ENCODE data around the gene COPRS. TPM values are rescaled to one million over a fixed set of nuclear protein-coding genes. Genes with fewer than 3 reads are reported as not detected.
A peak's percentile ranks its signal among the peaks of the same experiment; 100 is the strongest.

COPRS gene
- total RNA-seq, 4 donors from 2014 or later = 31.6 to 52.1 (median 47.4) TPM

GRCh38 chr17:31900877-31901276 lies 41.8 kb upstream of the COPRS start:
- TF ChIP-seq POLR2AphosphoS5 (IDR thresholded peaks at IDR 0.05) = no peak
- no peak for TF ChIP-seq POLR2A (IDR thresholded peaks at IDR 0.05)
- TF ChIP-seq CTCF (IDR thresholded peaks at IDR 0.05) = no peak
- TF ChIP-seq EP300 (IDR thresholded peaks at IDR 0.05) = no peak
- no peak for DNase-seq (ENCODE audit: low spot score in 2 of 2)
- Histone ChIP-seq H3K4me1 (peaks cover 12% of the 10 kb centered on the region), H3K27ac (peak overlapping the region; percentile 47), H3K4me3 (peak overlapping the region; percentile 69), H3K27me3 (no peaks in the 10 kb centered on the region), H3K9me3 (no peaks in the 10 kb centered on the region), H3K36me3 (peaks cover 30% of the 10 kb centered on the region)
- 6% methylated on average over 5 of the region's 5 CpGs for WGBS

GRCh38 chr17:31888124-31888523 lies 29.1 kb upstream of the COPRS start:
- no peak for DNase-seq (ENCODE audit: low spot score in 2 of 2)
- H3K27ac ChIP-seq = no peak overlapping the region

GRCh38 chr17:31882571-31882970 lies 23.5 kb upstream of the COPRS start:
- H3K4me1 ChIP-seq = no peaks in the 10 kb centered on the region
- 86% methylated on average over 6 of the region's 6 CpGs for WGBS
- H3K27me3 ChIP-seq = no peaks in the 10 kb centered on the region
- no peak overlapping the region for H3K4me3 ChIP-seq
- H3K36me3 ChIP-seq = peaks cover 99% of the 10 kb centered on the region
- no peaks in the 10 kb centered on the region for H3K9me3 ChIP-seq
- no peak overlapping the region for H3K27ac ChIP-seq
- TF ChIP-seq CTCF (IDR thresholded peaks at IDR 0.05) = no peak
- no peak for TF ChIP-seq POLR2A (IDR thresholded peaks at IDR 0.05)
- TF ChIP-seq POLR2AphosphoS5 (IDR thresholded peaks at IDR 0.05) = no peak
- no peak for TF ChIP-seq EP300 (IDR thresholded peaks at IDR 0.05)
- no peak for DNase-seq (ENCODE audit: low spot score in 2 of 2)

More at GRCh38 chr17:31888124-31888523, 29.1 kb upstream of the COPRS start:
- no peaks in the 10 kb centered on the region for H3K27me3 ChIP-seq
- 90% methylated on average over 4 of the region's 4 CpGs for whole genome bisulfite sequencing
- TF ChIP-seq EP300 (IDR thresholded peaks at IDR 0.05) = no peak
- TF ChIP-seq POLR2AphosphoS5 (IDR thresholded peaks at IDR 0.05) = no peak
- no peak for TF ChIP-seq POLR2A (IDR thresholded peaks at IDR 0.05)
- TF ChIP-seq CTCF (IDR thresholded peaks at IDR 0.05) = no peak
- H3K4me1 ChIP-seq = no peaks in the 10 kb centered on the region
- no peaks in the 10 kb centered on the region for H3K9me3 ChIP-seq
- peaks cover 99% of the 10 kb centered on the region for H3K36me3 ChIP-seq
- no peak overlapping the region for H3K4me3 ChIP-seq

GRCh38 chr17:31880311-31880710 lies 21.3 kb upstream of the COPRS start:
- TF ChIP-seq EP300 (IDR thresholded peaks at IDR 0.05) = no peak
- no peak for TF ChIP-seq POLR2AphosphoS5 (IDR thresholded peaks at IDR 0.05)
- TF ChIP-seq POLR2A (IDR thresholded peaks at IDR 0.05) = no peak
- TF ChIP-seq CTCF (IDR thresholded peaks at IDR 0.05) = no peak
- no peak overlapping the region for H3K27ac ChIP-seq
- H3K27me3 ChIP-seq = no peaks in the 10 kb centered on the region
- no peak overlapping the region for H3K4me3 ChIP-seq
- peak in 1 of 2 donors; percentile 5 for DNase-seq (ENCODE audit: low spot score in 2 of 2)
- no peaks in the 10 kb centered on the region for H3K4me1 ChIP-seq
- peaks cover 98% of the 10 kb centered on the region for H3K36me3 ChIP-seq
- 87% methylated on average over 8 of the region's 8 CpGs for WGBS
- H3K9me3 ChIP-seq = no peaks in the 10 kb centered on the region

GRCh38 chr17:31878703-31879073 lies 19.6 kb upstream of the COPRS start:
- Histone ChIP-seq H3K4me3 (no peak overlapping the region), H3K27ac (no peak overlapping the region), H3K4me1 (no peaks in the 10 kb centered on the region), H3K9me3 (no peaks in the 10 kb centered on the region), H3K27me3 (no peaks in the 10 kb centered on the region), H3K36me3 (peaks cover 98% of the 10 kb centered on the region)
- no peak for DNase-seq (ENCODE audit: low spot score in 2 of 2)
- TF ChIP-seq POLR2AphosphoS5 (IDR thresholded peaks at IDR 0.05) = no peak
- no peak for TF ChIP-seq POLR2A (IDR thresholded peaks at IDR 0.05)
- TF ChIP-seq EP300 (IDR thresholded peaks at IDR 0.05) = no peak
- no peak for TF ChIP-seq CTCF (IDR thresholded peaks at IDR 0.05)

All from suprapubic skin (tissue), 4 donors.